Kidney glomerular epithelial cell (primary cell): ENCODE data around the gene EHBP1L1.
"Not testable (repeated sequence)": the region's sequence is repeated elsewhere in the genome, so short reads cannot be mapped to it uniquely, and the experiment has no call there.

Experiments
- DNase-seq: peaks from one replicate; lab custom pipeline; 2025; lab: John Stamatoyannopoulos, UW

Gene EHBP1L1

DNA sequence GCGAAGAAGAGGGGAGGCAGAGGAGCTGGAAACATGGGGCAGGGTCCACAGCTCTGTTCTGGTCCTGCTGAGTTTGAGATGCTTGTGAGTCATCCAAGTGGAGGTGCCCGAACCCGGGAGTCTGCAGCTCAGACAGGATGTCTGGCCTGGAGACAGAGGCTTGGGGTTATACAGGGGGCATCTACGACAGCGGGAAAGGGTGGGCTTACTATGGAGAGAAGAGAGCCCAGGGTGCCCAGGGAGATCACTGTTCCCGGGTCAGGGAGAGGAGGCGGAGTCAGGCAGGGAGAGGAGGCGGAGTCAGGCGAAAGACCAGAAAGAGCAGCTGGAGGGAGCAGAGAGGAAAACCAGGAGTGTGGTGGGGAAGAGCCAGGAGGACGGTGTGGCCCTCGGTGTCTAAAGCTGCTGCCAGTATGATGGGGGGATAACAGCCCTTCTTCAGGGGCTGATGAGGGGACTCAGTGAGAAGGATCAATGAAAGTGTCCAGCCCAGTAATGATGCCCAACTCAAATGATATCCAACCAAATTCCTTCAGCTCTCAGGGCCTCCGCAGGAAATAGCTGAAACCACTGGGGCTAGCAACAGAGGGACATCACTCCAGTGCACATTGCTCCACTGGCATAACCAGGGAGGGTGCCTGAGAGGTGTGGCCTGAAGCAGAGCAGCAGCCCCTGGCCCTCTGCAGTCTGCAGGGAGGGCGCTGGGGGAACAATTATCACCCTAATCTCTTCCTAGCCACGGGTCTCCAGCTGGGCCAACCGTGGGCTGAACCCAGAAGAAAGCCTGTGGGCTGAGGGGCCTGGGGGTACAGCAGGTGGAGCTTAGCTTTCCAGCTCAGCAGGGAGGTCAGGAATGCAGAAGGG is 15.1 kb upstream of the EHBP1L1 start:
- DNase-seq: no peak

DNA sequence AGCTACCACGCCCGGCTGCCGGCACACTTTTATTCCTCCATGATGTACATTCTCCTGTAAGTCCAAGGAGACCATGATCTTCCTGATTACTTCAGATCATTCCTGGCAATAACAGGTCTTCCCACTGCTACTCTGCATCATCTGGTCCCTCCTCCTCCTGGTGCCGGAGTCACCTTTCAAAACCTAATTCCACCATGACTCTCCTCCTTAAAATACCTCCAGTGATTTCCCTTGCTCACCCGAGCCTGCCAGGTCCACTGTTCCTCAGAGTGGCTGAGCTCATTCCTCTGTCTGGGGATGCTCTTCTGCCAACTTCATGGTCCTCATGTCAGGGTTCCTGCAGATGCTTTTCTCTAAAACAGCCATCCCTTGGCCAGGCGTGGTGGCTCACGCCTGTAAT is 13.8 kb upstream of the EHBP1L1 start:
- DNase-seq: no peak

DNA sequence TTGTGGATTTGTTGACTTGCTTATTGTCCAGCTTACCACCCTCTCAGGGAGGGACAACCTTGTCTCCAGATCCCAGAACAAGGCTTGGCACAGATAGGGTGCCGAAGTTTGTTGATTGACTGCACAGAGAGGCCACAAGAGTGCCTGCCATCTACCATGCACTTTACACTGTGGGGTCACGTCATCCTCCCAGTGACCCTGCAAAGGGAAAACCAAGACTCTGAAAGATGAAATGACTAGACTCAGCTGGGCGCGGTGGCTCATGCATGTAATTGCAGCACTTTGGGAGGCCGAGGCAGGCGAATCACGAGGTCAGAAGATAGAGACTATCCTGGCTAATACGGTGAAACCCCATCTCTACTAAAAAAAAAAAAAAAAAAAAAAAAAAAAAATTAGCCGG is 13.1 kb upstream of the EHBP1L1 start:
- DNase-seq: no peak

DNA sequence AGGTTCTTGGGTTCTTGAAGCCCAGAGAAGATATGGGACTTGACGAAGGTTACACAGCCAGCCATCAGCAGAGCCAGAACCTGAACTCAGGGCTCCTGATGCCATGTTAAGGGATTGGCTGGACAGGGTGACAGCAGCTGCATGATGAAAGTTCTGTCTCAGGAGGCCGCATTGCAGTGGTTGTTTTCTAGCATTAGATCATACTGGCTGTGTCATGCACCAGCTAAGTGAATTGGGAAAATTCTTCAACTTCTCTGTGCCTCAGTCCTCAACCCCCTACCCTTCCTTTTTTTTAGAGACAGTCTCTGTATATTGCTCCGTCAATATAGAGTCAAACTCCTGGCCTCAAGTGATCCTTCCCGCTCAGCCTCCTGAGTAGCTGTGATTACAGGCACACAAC is 12.3 kb upstream of the EHBP1L1 start:
- no peak for DNase-seq

DNA sequence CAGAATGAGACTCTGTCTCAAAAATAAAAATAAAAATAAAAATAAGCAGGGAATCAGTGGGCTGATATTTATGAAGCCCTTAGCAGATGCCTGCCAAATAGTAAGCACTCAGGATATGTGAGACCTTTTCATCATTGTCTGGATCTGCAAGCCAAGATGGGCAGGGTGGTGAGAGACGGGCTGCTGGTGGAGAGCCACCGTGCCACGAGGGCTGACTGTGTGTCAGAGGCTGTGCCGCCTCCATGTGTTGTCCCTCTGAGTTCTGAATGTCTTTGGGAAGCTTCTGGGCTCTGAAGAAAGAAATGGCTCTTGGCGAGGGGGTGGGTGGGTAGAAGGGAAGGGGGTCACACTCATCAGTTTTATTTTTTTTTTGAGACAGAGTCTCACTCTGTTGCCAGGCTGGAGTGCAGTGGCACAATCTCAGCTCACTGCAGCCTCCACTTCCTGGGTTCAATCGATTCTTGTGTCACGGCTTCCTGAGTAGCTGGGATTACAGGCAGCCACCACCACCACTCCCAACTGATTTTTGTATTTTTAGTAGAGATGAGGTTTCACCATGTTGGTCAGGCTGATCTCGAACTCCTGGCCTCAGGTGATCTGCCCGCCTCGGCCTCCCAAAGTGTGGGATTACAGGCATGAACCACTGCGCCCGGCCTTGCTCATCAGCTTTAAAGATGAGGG is 10.8 kb upstream of the EHBP1L1 start:
- DNase-seq: not testable (repeated sequence)

DNA sequence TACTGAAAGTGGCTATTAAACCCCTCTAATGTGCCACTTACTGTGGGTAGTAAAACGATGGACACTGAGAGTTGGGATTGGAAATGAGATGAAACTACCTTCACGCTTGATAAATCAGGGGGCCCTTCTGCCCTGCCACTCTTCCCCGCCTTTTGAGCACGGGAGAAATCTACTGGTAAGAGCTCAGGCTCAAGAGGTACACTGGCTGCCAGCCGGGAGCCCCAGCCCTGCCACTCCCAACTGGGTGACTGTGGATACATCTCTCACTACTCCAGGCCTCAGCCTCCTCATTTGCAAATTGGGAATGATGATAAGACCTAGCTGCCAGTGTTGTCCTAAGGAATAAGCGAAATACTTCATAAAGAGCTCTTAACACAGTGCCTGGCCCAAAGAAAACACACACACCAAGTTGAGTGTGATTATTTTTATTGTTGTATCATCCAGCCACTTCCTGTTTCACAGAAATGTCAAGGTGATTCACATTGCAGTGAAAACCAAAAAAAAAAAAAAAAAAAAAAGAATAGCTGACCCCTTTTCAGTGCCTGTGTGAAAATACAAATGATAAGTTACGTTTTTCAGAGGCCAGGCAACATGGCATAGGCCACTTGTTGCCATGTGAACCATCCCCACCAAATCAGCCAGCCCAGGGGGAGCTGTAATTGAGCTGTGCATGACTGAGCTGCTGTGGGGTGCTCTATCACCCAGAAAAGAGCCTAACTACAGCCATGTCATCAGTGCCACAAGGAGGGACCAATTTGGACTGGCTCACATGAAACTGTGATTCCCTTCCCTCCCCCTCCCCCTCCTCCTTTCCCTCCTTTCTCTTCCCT is 10.0 kb upstream of the EHBP1L1 start:
- no peak for DNase-seq

DNA sequence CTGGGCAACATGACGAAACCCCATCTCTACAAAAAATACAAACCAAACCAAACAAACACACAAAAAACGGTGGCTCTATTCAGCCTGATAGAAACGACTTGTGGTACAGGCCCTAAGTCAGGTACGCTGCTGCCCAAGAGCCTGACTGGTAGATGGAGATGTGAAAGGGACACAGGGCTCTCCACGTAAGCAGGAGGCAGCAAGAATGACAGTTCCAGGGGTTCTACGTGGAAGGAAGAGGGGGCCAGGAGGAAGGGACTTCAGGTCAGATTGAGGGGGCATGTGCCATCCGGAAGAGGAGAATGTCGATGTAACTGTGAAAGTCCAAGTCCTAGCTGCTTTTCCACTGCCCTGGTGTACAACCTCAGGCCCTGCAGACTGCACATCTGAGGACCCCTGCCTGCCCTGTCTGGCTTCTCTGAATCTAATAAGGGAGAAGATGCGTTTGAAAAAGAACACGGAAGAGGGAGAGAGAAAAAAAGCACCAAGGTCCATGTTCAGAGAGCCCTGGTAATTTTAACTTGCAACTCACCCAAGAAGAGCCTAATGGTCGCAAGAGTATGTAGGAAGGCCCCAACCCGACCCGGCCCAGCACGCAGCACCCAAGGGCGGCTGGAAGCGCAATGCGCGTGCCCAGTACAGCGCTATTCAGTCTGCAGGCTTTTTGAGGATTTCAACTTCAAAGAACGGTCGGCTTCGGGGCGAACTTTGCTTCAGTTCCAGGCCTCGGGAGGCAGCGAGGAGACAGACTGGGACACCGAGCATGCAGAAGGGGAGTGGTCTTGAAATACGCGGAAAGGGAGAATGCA is 6.5 kb upstream of the EHBP1L1 start:
- no peak for DNase-seq

DNA sequence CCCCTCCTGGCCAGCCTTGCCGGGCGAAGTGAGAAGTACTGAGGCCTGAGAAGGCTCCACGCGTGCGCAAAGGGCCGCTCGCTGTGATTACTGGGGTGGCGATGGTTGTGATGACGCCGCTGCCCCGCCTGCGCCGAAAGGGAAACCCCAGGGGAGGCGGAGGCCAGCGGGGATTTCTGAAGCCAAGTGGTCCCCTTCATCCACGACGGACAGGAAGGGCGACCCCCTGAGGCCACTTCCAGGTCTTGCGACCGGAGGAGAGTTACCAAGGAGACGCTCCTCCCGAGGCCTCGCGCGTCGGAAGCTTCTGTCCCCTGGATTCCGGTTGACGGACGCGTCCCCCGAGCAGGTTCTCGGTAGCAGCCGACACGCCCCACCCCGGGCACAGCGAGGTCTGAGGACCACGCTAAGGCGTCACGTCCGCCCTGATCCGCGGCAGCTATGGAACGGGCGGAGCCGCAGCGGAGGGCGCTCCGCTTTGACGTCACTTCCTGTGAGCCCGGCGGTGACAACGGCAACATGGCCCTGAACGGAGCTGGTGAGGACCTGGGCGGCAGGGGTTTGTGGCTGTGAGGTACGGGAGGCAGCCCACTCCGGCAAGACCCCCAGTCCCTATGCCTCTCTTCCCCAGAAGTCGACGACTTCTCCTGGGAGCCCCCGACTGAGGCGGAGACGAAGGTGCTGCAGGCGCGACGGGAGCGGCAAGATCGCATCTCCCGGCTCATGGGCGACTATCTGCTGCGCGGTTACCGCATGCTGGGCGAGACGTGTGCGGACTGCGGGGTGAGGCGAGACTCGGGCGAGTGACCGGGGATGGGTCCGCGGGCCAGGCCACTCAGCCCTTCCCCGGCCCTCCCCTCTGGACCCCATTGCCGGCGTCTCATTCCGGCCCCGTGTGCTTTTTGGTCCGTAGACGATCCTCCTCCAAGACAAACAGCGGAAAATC is 5.6 kb upstream of the EHBP1L1 start, which contains the start of gene ZNRD2:
ZNRD2 (plus strand) TSS at position 505 of the 946 bp plus-strand sequence; CDS start at position 520, 15 bp downstream.
- no peak for DNase-seq

DNA sequence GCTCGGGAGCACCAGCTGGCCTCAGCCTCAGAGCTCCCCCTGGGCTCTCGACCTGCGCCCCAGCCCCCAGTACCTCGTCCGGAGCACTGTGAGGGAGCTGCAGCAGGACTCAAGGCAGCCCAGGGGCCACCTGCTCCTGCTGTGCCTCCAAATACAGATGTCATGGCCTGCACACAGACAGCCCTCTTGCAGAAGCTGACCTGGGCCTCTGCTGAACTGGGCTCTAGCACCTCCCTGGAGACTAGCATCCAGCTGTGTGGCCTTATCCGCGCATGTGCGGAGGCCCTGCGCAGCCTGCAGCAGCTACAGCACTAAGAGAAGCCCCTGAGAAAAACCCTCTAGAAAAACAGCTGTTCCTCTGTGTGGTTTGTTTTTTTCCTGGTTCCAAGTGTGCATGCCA is 4.4 kb upstream of the EHBP1L1 start:
- no peak for DNase-seq

DNA sequence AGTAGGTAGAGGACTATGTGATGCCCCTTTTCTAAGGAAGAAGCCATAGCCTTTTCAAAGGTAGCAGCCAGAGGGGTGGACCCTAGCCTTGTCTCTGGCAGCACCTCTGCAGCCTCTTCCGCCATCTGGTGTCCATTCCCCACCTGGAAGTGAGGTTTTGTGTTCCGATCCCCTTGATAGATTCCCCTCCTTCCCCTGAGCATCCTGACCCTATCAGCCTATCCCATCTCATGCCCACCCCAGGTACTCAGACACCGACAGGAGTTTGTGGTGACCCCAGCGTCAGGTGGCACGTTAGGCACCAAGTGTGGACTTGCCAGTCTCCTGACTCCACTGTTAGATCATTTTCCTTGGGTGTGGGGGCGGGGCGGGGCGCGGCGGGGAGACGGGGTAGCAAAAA is 3.9 kb upstream of the EHBP1L1 start:
- DNase-seq: no peak

DNA sequence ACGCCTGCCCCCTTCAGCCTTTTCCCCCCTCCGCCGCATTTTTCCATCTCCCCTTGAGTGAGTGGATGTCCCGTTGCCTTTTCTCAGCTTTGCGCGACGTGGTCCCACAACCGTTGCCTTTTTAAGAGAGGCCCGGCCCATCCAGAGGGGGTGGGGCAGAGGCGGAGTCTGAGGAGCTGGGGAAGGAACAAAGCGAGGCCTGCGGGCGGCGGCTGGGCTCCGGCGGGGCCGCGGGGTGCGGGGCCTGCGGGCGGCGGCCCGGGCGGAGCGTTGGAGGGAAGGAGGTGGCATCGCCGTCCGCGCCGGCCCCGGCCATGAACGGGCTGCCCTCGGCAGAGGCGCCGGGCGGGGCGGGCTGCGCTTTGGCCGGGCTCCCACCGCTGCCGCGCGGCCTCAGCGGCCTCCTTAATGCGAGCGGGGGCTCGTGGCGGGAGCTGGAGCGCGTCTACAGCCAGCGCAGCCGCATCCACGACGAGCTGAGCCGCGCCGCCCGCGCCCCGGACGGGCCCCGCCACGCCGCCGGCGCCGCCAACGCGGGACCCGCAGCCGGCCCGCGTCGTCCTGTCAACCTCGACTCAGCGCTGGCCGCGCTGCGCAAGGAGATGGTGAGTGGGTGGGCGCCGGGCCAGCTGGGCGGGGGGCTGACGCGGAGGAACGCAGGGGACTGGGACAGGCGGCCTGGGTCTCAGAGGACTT is 3.3 kb upstream of the EHBP1L1 start, which contains the start of gene FAM89B:
FAM89B (plus strand) TSS at position 183 of the 696 bp plus-strand sequence; CDS start at position 315, 132 bp downstream.
- no peak for DNase-seq

DNA sequence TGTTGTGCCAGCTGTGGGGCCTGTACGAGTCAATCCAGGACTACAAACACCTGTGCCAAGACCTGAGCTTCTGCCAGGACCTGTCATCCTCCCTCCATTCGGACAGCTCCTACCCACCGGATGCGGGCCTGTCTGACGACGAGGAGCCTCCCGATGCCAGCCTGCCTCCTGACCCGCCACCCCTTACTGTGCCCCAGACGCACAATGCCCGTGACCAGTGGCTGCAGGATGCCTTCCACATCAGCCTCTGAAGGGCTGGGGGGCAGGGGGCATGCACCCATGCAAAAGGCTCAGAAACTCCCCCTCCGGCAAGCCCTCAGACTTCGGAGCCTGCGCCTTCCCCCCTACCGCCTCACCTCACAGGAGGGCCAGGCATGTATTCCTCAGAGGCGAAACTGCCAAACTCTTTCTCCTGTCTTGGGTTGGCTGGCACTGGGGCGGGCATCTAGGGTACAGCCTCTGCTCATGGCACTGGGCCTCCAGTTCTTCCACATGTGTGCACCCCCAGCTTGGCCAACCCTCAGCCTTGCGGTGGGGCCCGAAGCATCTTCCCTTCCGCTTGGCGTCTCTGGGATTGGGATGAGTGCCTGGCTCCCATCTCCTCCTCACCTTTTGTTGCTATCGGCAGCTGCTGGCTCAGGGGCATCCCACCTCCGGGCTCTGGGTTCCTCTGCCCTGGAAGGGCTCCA is 2.3 kb upstream of the EHBP1L1 start:
- DNase-seq: no peak

DNA sequence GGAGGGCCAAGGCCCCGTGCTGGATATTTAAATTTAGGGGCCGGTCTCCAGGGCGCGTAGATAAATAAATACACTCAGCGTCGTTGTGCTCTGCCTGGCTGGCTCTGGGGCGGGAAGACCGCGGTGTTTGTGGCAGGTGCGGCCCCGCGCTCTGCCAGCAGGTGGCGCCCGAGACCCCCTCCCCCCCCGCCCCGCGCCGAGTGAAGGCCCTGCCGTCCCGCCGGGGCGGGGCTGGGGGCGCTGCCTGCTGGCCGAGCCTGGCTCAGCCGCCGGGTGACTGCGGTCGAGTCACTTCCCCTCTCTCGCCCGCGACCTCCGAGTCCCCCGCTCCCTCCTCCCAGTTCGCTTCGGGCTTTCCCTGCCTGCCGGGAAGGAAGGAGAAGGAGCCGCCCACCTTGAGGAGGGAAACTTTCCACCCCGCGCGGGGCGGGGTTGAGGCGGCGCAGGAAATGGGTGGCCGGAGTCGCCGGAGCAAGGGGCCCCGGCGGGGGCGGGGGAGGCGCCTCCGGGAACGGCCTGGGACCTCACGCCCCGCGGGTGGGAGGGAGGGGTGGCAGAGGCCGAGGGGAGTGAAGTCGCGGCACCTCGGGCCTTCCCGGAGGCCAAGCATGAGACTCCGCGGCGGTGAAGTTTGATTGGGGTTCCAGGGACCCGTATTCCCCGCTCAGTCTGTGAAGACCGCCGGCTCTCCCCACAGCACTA is 1.6 kb upstream of the EHBP1L1 start:
- no peak for DNase-seq

DNA sequence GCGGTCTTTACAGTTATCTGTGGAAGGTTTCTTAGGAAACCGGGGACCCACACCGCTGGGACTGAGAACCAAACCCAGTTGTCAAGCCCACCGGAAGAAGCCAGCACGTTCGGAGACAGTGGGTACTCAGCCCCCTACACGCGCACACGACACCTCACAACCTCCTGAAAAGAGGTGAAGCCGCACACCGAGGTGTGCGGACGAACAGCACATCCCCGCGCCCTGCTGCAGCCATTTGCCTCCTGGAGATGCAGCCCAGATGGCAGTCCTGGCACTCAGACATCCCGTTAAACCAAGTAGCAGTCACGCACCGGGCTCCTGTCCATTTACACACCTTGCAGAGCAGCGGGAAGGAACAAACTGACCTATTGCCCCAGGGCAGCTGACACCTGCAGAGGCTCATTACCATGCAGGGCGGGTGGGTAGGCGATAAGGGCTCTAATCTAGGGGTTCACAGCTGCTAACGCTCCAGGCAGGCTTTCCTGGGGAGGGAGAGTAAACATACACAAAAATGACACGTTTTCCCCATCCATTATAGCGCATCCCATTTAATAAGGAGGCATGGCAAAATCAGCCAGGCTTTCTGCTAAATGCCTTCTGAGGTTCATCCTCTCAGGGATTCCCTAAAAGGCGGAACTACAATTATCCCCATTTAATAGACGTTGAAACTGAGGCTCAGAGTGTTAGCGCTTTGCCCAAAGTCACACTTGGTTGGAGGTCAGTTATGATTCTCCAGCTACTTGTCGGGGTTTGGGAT is 864 bp upstream of the EHBP1L1 start:
- no peak for DNase-seq

DNA sequence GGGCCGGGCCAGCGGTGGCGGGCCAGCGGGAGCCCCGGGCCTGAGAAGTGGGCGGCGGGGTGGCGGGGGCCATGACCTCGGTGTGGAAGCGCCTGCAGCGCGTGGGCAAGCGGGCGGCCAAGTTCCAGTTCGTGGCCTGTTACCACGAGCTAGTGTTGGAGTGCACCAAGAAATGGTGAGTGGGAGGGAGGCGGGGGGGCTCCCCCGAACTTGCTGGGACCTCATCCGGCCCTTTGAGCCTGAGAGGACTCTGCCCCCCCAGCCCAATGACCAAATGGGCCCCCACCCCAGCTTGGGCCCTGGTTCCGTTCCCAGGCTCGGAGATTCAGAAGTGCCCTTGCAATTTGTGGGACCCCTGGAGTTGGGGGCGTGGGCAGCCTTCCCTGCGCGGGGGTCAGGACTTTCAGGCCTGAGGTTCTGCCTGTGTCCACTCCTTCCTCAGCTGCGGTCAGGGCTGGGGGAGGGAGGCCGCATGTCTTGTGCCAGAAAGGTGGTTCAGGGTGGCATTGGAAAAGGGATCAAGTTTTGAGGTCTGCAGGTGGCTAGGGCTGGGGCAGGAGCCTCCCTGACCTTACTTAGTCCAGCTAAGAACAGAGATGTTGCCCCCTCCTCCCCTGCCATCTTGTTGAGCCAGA is 496 bp downstream of the EHBP1L1 start:
- no peak for DNase-seq

DNA sequence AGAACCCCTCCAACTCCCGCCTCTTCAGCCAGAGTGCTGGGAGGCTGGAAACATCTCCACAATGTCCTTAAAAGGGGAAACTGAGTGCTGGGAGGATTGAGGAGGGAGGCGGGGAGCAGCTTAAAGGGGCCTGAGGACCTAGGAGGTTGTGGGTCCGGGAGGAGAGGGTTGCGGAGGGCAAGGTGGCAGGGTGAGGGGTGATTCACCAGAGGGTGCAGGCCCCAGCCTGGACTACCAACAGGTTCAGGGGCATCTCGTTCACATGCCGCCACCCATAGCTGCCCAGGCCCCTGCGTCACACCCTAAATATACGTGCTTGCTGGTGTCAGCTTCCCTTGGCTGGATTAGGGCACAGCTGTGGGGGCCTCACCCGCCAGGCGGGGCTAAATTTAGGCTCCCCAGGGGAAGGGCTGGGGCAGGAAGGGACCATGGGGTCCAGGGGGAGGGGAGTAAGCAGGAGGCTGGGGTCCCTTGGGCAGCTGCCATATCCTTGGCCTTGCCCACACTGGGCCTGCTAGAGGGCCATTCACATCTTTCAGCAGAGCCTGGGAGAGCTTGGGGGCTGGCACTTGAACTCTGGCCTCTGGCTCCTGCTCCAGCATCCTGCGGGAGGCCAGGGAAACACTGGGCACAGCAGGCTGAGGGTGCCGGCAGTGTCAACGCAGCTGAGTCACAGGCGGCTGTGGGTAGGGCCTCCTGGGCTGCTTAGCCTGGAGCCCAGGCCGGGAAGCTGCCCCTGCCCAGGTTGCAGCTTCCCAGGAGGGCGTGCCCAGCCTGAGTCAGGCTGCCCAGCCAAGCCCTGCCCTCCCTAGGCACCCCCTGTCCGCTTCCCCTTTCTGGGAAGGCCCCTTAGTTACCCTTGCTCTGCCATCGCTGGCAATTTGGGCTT is 1.3 kb downstream of the EHBP1L1 start:
- DNase-seq: peak; percentile 52
